ENCODE measurements around the gene PRRT2.
"Not testable (repeated sequence)": the region's sequence is repeated elsewhere in the genome, so short reads cannot be mapped to it uniquely, and the experiment has no call there.

DNA sequence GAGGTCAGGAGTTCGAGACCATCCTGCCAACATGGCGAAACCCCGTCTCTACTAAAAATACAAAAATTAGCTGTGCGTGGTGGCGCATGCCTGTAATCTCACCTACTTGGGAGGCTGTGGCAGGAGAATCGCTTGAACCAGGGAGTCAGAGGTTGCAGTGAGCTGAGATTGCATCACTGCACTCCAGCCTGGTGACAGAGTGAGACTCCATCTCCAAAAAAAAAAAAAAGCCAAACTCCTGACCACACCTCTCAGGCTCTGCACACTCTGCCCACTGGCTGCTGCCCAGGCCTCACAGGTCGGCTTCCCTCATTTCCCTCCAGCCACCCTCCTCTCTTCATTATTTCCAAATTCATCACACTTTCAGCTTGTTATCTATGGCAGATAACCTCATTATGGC, 39.7 kb upstream of the PRRT2 start:
- TF ChIP-seq POLR2A (IDR thresholded peaks at IDR 0.05): not testable (repeated sequence)
- TF ChIP-seq, protein P1, sequence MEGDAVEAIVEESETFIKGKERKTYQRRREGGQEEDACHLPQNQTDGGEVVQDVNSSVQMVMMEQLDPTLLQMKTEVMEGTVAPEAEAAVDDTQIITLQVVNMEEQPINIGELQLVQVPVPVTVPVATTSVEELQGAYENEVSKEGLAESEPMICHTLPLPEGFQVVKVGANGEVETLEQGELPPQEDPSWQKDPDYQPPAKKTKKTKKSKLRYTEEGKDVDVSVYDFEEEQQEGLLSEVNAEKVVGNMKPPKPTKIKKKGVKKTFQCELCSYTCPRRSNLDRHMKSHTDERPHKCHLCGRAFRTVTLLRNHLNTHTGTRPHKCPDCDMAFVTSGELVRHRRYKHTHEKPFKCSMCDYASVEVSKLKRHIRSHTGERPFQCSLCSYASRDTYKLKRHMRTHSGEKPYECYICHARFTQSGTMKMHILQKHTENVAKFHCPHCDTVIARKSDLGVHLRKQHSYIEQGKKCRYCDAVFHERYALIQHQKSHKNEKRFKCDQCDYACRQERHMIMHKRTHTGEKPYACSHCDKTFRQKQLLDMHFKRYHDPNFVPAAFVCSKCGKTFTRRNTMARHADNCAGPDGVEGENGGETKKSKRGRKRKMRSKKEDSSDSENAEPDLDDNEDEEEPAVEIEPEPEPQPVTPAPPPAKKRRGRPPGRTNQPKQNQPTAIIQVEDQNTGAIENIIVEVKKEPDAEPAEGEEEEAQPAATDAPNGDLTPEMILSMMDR (IDR thresholded peaks at IDR 0.05): not testable (repeated sequence)

Measured in transverse colon (tissue), 3 donors.